AG04449 (cell line): ENCODE data around the gene PTPRF.
"Not testable (repeated sequence)": the region's sequence is repeated elsewhere in the genome, so short reads cannot be mapped to it uniquely, and the experiment has no call there.

Source experiments
- CTCF ChIA-PET: fragments of 350-600 bp; formaldehyde crosslinking; extraction: SDS; loops from one replicate; lab custom pipeline; 2021; ENCODE audit warnings: antibody characterized with exemption; lab: Yijun Ruan, JAX
- POLR2A ChIA-PET: fragments of 400-600, 350-600 bp; formaldehyde crosslinking; extraction: SDS; loops from one replicate; lab custom pipeline; 2020; ENCODE audit warnings: antibody characterized with exemption, inconsistent platforms; lab: Yijun Ruan, JAX
- DNase-seq: peaks from one replicate; pipeline ENCODE4 v3.0.0-alpha.2; 2010; ENCODE audit warnings: low read depth, low spot score
- H3K4me3 ChIP-seq: 2 replicates; pipeline ENCODE4 v1.5.1; 2011; ENCODE audit warnings: low read depth, mild to moderate bottlenecking, control low read depth, low read length
- TF ChIP-seq, protein P1 (sequence below): IDR thresholded peaks from one replicate; pipeline ENCODE4 v1.5.1; 2011; ENCODE audit warnings: mild to moderate bottlenecking, moderate library complexity, low read length, control low read depth, inconsistent platforms; ENCODE audit not compliant: insufficient read depth; ENCODE audit errors: missing control alignments

The PTPRF gene

DNA sequence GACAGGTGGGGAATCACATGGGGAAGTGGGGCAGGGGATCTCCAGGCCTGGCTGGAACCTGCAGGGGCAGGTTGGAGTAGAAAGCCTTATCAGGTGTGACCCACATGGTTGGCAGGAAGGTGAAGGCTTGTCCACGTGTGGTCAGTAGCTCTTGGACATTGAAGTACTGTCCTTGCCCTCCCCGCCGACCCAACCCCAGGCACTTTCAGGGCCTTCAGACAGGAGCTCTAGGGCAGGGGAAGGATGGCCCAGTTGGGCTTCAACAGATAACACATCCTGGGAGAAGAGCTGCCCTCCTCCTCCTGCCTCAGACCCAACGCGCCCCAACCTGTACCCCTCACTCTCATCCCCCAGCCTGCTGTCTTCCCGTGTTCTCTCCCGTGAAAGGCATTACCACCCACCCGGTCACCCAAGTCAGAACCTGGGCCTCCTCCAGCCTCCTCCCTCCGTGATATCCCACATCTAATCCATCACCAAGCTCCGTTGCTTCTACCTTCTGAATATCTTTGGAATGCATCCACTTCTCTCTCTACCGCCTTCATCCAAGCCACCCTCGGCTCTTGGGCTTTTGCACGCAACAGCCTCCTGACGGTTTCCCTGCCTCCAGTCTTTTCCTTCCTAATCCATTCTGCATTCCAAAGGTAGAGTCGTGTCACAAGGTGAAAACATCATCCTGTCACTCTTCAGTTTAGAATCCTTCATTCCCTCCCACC is 15.9 kb downstream of the PTPRF start:
- ChIA-PET POLR2A (no interaction called here), CTCF (interaction anchor here (1.4 to 2.5 kb wide), 2 partner anchors 8 to 127 kb away, joined by 3 to 10 read pairs; no protein-coding TSS in a partner anchor)
- no peak for DNase-seq
- no peak overlapping the region for H3K4me3 ChIP-seq
- TF ChIP-seq, protein P1, sequence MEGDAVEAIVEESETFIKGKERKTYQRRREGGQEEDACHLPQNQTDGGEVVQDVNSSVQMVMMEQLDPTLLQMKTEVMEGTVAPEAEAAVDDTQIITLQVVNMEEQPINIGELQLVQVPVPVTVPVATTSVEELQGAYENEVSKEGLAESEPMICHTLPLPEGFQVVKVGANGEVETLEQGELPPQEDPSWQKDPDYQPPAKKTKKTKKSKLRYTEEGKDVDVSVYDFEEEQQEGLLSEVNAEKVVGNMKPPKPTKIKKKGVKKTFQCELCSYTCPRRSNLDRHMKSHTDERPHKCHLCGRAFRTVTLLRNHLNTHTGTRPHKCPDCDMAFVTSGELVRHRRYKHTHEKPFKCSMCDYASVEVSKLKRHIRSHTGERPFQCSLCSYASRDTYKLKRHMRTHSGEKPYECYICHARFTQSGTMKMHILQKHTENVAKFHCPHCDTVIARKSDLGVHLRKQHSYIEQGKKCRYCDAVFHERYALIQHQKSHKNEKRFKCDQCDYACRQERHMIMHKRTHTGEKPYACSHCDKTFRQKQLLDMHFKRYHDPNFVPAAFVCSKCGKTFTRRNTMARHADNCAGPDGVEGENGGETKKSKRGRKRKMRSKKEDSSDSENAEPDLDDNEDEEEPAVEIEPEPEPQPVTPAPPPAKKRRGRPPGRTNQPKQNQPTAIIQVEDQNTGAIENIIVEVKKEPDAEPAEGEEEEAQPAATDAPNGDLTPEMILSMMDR: no peak

DNA sequence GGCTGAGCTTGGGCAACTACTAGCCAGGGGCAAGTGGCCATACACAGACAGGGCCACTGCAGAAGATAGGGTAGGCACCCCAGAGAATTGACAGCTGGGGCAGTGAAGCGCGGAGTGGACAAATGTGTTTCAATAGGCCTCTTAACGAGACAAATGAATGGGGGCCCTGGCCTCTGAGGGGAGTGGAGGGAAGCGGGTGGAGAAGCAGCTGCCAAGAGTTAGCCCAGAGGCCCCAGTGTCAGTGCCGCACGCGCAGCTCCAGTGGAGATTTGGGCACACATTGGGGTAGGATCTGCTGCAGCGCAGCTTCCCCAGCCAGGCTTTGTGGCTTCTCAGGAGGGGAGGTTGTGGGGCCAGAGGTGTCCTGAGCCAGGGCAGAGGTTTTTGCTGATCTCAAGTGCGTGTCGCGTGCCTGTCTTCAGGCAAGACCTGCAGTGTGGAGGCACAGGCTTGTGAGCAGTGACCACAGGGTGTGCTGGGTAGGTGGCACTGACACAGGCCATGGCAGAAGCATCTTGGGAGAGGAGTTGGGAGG is 16.9 kb downstream of the PTPRF start:
- TF ChIP-seq, protein P1: no peak
- POLR2A ChIA-PET: no interaction called here
- CTCF ChIA-PET: interaction anchor here (1.4 kb wide), 1 partner anchor 126 kb away, joined by 3 read pairs; no protein-coding TSS in a partner anchor
- H3K4me3 ChIP-seq: no peak overlapping the region
- no peak for DNase-seq

DNA sequence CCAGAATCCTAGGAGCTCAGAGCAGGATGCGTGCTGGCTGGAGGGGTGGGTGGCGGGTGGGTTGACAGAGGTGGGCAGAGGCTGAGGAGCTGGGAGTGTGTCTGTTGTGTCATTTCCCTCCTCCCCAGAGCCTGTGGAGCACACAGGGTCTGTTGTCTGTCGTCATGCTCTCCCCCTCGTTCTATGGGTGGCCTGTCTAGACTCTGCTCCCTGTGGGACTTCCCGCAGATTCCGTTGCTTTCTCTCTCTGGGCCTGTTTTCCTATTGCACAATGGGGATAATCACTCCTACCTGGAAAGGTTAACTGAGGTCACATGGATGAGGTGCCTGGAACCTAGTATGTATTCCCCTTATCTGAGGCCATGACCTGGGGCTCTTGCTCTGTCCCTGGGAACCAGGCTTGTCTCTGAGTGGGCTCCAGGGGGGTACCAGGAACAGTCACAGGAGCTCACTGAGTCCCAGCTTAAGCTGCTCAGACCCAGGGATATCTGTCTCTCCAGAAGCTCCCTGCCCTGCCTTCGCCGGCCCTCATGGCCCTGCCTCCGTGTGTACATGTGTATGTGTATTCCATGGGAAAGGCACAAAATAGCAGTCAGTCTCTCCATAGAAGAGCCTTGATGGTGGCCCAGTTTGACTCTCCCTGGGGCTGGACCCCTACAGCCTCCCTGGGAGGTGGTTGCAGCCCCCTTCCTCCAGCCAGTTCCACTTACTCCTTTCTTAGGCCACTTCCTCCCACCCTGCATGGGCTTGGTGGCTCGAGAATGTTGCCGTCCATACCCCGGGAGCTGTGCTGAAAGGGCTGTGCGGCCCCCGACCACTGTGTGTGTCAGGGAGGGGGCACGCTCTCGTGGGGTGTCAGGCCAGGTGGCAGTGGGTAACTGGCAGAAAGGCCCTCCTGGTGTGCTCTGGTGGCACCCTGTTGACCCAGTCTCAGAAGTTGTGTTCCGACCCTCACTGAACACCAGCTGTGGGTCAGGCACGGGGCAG is 17.9 kb downstream of the PTPRF start:
- DNase-seq: no peak
- ChIA-PET POLR2A (no interaction called here), CTCF (no interaction called here)
- no peak overlapping the region for H3K4me3 ChIP-seq
- TF ChIP-seq, protein P1: no peak

DNA sequence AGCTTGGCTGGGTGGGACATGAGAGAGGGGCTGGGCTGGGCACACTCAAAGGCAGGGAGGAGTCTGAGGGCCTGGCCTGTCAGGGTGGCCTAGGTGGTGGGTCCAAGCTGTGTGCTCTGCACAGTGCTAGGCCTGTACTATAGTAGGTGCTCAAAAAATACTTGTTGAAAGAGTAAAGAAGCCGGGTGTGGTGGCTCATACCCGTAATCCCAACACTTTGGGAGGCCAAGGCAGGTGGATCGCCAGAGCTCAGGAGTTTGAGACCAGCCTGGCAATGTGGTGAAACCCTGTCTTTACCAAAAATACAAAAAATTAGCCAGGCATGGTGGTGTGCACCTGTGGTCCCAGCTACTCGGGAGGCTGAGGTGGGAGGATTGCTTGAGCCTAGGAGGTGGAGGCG is 18.7 kb downstream of the PTPRF start:
- not testable (repeated sequence) for DNase-seq, H3K4me3 ChIP-seq
- ChIA-PET POLR2A (interaction anchor here (0.6 kb wide), 1 partner anchor 159 kb away, joined by 3 read pairs; no protein-coding TSS in a partner anchor), CTCF (interaction anchor here (2.2 kb wide), 1 partner anchor 16 kb away, joined by 9 read pairs; no protein-coding TSS in a partner anchor)

DNA sequence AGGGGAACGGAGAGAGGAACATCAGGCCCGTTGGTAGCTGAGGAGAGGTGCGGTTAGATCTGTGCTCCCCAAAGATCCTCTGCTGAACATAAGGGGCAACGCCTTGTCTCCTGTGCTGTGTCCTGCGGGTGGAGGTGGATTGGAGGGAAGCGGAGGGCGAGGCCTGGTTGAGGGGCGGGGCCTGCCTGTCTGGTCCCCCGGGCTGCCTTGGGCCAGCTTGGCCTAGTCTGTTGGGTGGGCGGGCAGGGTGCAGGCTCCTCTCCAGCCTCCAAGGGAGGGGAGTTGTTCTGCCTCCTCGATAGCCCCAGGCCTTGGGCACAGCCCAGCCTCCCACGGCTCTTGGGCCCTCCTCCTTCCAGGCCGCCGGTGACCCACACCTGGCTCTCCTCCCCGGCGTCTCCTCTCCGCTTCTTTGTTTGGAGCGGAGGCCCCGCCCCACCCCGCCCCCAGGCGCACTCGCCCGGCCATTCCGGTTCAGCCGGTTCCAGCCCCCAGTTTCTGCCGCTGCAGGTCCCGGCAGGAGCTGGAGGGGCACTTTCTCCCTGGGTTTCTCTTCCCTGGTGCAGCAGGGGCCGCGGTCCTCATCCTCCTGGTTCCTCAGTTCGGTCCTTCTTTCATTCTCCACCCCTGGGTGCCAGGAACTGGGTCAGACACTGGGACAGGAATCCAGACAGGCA is 19.4 kb downstream of the PTPRF start:
- ChIA-PET POLR2A (interaction anchor here (0.6 kb wide), 1 partner anchor 160 kb away, joined by 3 read pairs; no protein-coding TSS in a partner anchor), CTCF (interaction anchor here (0.8 to 2.2 kb wide), 3 partner anchors 8 to 17 kb away, joined by 3 to 9 read pairs (median 6); no protein-coding TSS in a partner anchor)
- no peak overlapping the region for H3K4me3 ChIP-seq
- no peak for DNase-seq
- TF ChIP-seq, protein P1: no peak

DNA sequence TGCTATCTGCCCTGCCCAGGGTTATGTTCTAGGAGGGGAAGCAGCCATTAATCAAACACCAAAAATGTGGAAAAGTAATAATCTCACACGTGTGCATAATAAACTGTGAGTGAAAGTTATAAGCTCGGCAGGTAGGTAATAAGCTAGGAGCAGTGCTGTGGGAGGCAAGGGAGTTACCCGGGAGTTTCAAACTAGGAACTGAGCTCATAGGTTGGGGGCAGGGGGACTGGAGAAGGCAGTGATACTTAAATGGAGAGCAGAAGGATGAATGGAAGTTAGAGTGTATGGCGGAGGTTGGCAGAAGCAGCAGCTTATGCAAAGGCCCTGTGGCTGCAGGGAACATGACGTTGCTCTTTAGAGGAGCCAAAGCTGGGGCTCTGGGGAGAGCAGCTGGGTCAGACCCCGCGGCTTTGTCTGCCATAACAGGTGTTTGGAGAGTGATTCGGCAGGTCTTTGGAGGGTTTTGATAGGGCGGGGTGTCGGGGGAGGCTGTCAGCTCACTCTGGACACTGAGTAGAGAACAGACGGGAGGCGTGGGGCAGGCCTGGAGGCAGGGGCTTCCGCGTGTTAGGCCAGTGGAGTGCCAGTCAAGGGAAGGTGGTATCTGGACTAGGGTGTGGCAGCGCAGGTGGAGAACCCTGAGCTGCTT is 20.0 kb downstream of the PTPRF start:
- CTCF ChIA-PET: interaction anchor here (0.8 to 2.2 kb wide), 3 partner anchors 8 to 18 kb away, joined by 3 to 9 read pairs (median 6); no protein-coding TSS in a partner anchor
- TF ChIP-seq, protein P1: no peak
- no peak overlapping the region for H3K4me3 ChIP-seq
- no peak for DNase-seq
- POLR2A ChIA-PET: no interaction called here
